GM12878 (cell line): Measurements from ENCODE around the gene KCNJ16. TPM values are rescaled to one million over a fixed set of nuclear protein-coding genes. Genes with fewer than 3 reads are reported as not detected.

ENCODE experiments used
- ATAC-seq: fragments of 200-7000 bp; cut with Tn5 transposase; 3 replicates; pipeline ENCODE4 v1.9.1; 2020; ENCODE audit warnings: mild to moderate bottlenecking, moderate library complexity
- BruUV-seq: library from RNA; stranded (reverse); fragments of 400-500 nt; replicated peaks from 2 replicates; lab custom pipeline; 2021; lab: Mats Ljungman, UMichigan
- CTCF ChIA-PET: fragments of 300-600 bp; sonication (Branson Sonifier 250); formaldehyde crosslinking; extraction: SDS; loops from one replicate; lab custom pipeline; 2021; ENCODE audit warnings: inconsistent platforms; lab: Yijun Ruan, JAX
- POLR2A ChIA-PET: fragments of 350-600 bp; formaldehyde crosslinking; extraction: SDS; loops from one replicate; lab custom pipeline; 2021; ENCODE audit warnings: inconsistent platforms; lab: Charles Lee
- RAD21 ChIA-PET: fragments of 300-600 bp; sonication (Branson Sonifier 250); formaldehyde crosslinking; loops from one replicate; lab custom pipeline; 2023; ENCODE audit warnings: antibody characterized with exemption; ENCODE audit not compliant: unreplicated experiment; lab: Charles Lee
- SMC1A ChIA-PET: fragments of 300-600 bp; sonication (Branson Sonifier 250); formaldehyde crosslinking; loops from one replicate; lab custom pipeline; 2023; ENCODE audit not compliant: unreplicated experiment, uncharacterized antibody; lab: Charles Lee
- DNase-seq: peaks from one replicate; pipeline ENCODE4 v3.0.0-alpha.2; 2011; ENCODE audit warnings: low read depth, low spot score
- FAIRE-seq: peaks from 3 replicates; lab custom pipeline; 2011; peaks lifted over from hg19 to GRCh38; lab: Jason Lieb, UNC
- H2AFZ ChIP-seq: 2 replicates; pipeline ENCODE4 v1.6.0; 2011; ENCODE audit warnings: low read depth, low read length, control low read depth; ENCODE audit not compliant: control insufficient read depth
- H3K27ac ChIP-seq: 2 replicates; pipeline ENCODE4 v1.5.1; 2011; ENCODE audit warnings: control low read depth; ENCODE audit not compliant: control insufficient read depth, insufficient read depth
- H3K27me3 ChIP-seq, 2 experiments: replicated peaks in 1 of 2; 2 replicates each; pipeline versions ENCODE4 v1.6.0 to v1.6.1; 2011; ENCODE audit warnings: low read length in 1 of 2; ENCODE audit not compliant: control insufficient read depth in 2 of 2, insufficient read depth in 2 of 2
- H3K36me3 ChIP-seq, 2 experiments: 2 replicates each; pipeline ENCODE4 v1.5.1; 2011; ENCODE audit warnings: low read length in 1 of 2; ENCODE audit not compliant: control insufficient read depth in 2 of 2, insufficient read depth in 2 of 2
- H3K4me1 ChIP-seq: 2 replicates; pipeline ENCODE4 v1.6.1; 2011; ENCODE audit warnings: mild to moderate bottlenecking, low read length, moderate library complexity, mixed read lengths; ENCODE audit not compliant: control insufficient read depth, insufficient read depth
- H3K4me2 ChIP-seq: 2 replicates; pipeline ENCODE4 v1.6.0; 2011; ENCODE audit warnings: control low read depth; ENCODE audit not compliant: control insufficient read depth, insufficient read depth
- H3K4me3 ChIP-seq: fragments of 200-600 bp; sonication (generic); 2 replicates; pipeline ENCODE4 v1.5.1; 2016
- H3K79me2 ChIP-seq: 2 replicates; pipeline ENCODE4 v1.6.0; 2011; ENCODE audit warnings: low read length; ENCODE audit not compliant: control insufficient read depth, insufficient read depth
- H3K9ac ChIP-seq: 2 replicates; pipeline ENCODE4 v1.8.0; 2011; ENCODE audit warnings: low read length, control low read depth, mixed read lengths; ENCODE audit not compliant: control insufficient read depth, insufficient read depth
- H3K9me3 ChIP-seq: replicated peaks from 3 replicates; pipeline ENCODE4 v1.5.1; 2011; ENCODE audit warnings: mild to moderate bottlenecking, low read length; ENCODE audit not compliant: control insufficient read depth, insufficient read depth
- H4K20me1 ChIP-seq: 2 replicates; pipeline ENCODE4 v1.6.0; 2011; ENCODE audit not compliant: control insufficient read depth, insufficient read depth
- BACH1 ChIP-seq: fragments of 450-650 bp; IDR thresholded peaks from 2 replicates; pipeline ENCODE4 v1.6.1; 2017; ENCODE audit warnings: mild to moderate bottlenecking, borderline replicate concordance
- CHD2 ChIP-seq: IDR thresholded peaks from 2 replicates; pipeline ENCODE4 v1.6.1; 2011; ENCODE audit warnings: low read depth, low read length, improper control_type of control experiment, borderline replicate concordance
- MYC ChIP-seq: IDR thresholded peaks from 2 replicates; pipeline ENCODE4 v1.6.1; 2011; ENCODE audit warnings: mild to moderate bottlenecking, low read length, moderate library complexity, inconsistent platforms; ENCODE audit not compliant: insufficient read depth, insufficient replicate concordance, insufficient read length, severe bottlenecking
- NFYB ChIP-seq: IDR thresholded peaks from 2 replicates; pipeline ENCODE4 v1.6.1; 2011; ENCODE audit warnings: low read depth, mild to moderate bottlenecking, low read length, improper control_type of control experiment, moderate library complexity; ENCODE audit not compliant: insufficient read depth
- YY1 ChIP-seq: IDR thresholded peaks from 2 replicates; pipeline ENCODE4 v1.6.1; 2011; ENCODE audit warnings: low read depth, mild to moderate bottlenecking, low read length
- ZBTB40 ChIP-seq: fragments of 450-650 bp; IDR thresholded peaks from 2 replicates; pipeline ENCODE4 v1.6.1; 2016; ENCODE audit warnings: mild to moderate bottlenecking, moderate library complexity, borderline replicate concordance
- in situ Hi-C: fragments of 300-500 bp; cut with MboI; formaldehyde crosslinking; loops from 9 replicates; pipeline ENCODE4 v1.14.3; 2018; ENCODE audit warnings: mixed read lengths
- intact Hi-C: fragments of 100-400 bp; cut with micrococcal nuclease; formaldehyde crosslinking; loops from one replicate; pipeline ENCODE4 v1.14.2; 2022; ENCODE audit not compliant: unreplicated experiment
- polyA plus RNA-seq, 11 experiments: library from polyadenylated mRNA; depleted of rRNA in 4 of 11; unstranded in 6 of 11; stranded (reverse) in 5 of 11; fragments of >200 nt; fragmentation: Nextera tagmentation in 4 of 11; fragmentation: Illumina TruSeq in 1 of 11; extraction: Ambion mirVana in 4 of 11; extraction: Trizol in 1 of 11; gene quantifications; 1 replicate in 1 of 11; 2 replicates in 10 of 11; pipeline versions ENCODE4 v1.2.1 to v1.2.3, GENCODE V29; 2011 to 2016; ENCODE audit warnings: inconsistent platforms in 2 of 11, missing spikeins in 2 of 11, low read depth in 1 of 11
- total RNA-seq, 4 experiments: library from RNA; depleted of rRNA in 3 of 4; stranded (reverse); fragments of >200 nt in 3 of 4; fragmentation: Illumina TruSeq in 1 of 4; extraction: Trizol in 1 of 4; gene quantifications; 2 replicates each; pipeline versions ENCODE4 v1.2.1 to v1.2.3, GENCODE V29; 2013 to 2021
- TF ChIP-seq, protein P1 (sequence below): IDR thresholded peaks from 2 replicates; pipeline ENCODE4 v1.6.1; 2012; ENCODE audit warnings: low read depth, low read length, improper control_type of control experiment
- TF ChIP-seq, protein P2 (sequence below): IDR thresholded peaks from 2 replicates; pipeline ENCODE4 v1.6.1; 2011; ENCODE audit warnings: borderline replicate concordance, low read depth, mild to moderate bottlenecking, moderate library complexity, mixed read lengths, low read length; ENCODE audit not compliant: insufficient read depth; ENCODE audit errors: extremely low read length
- TF ChIP-seq, protein P3 (sequence below): IDR thresholded peaks from 2 replicates; pipeline ENCODE4 v1.6.1; 2012; ENCODE audit warnings: improper control_type of control experiment, low read depth, low read length; ENCODE audit not compliant: insufficient replicate concordance

Gene KCNJ16
- total and polyA plus RNA-seq, 10 of the 15 experiments (the other 5 are each of a cell fraction or from before 2014, with no cell fraction given) = 0.08 to 0.24 (median 0.20) TPM; not detected in 7

GRCh38 chr17:70183508-70183907 is 108.5 kb downstream of the KCNJ16 start (continued):
- no peak for TF ChIP-seq BACH1
- TF ChIP-seq, protein P1, sequence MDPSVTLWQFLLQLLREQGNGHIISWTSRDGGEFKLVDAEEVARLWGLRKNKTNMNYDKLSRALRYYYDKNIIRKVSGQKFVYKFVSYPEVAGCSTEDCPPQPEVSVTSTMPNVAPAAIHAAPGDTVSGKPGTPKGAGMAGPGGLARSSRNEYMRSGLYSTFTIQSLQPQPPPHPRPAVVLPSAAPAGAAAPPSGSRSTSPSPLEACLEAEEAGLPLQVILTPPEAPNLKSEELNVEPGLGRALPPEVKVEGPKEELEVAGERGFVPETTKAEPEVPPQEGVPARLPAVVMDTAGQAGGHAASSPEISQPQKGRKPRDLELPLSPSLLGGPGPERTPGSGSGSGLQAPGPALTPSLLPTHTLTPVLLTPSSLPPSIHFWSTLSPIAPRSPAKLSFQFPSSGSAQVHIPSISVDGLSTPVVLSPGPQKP = no peak
- TF ChIP-seq YY1 = no peak
- TF ChIP-seq, protein P2, sequence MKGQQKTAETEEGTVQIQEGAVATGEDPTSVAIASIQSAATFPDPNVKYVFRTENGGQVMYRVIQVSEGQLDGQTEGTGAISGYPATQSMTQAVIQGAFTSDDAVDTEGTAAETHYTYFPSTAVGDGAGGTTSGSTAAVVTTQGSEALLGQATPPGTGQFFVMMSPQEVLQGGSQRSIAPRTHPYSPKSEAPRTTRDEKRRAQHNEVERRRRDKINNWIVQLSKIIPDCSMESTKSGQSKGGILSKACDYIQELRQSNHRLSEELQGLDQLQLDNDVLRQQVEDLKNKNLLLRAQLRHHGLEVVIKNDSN = no peak
- no peak for TF ChIP-seq NFYB

DNA sequence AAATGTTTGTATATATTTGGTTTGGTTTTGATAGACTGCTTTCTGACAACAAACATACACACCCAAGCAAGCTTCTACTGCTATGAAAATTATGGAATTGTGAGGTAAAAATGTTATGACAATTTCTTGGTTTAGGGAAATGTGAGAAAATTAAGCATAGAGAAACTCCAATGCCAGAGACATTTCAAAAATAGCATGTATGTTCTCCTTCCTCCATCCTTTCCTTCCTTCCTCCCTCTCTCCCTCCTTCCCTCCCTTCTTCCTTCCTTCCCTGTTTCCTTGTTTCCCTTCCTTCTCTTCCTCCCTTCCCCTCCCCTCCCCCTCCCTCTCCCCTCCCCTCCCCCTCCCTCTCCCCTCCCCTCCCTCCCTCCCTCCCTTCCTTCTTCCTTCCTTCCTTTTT is 109.2 kb downstream of the KCNJ16 start:
- H3K79me2 ChIP-seq = no peaks in the 10 kb centered on the region
- CTCF ChIA-PET = no interaction called here
- no peaks in the 10 kb centered on the region for H3K9me3 ChIP-seq
- DNase-seq (no peak), ATAC-seq (no peak), FAIRE-seq (no peak)
- no peaks in the 10 kb centered on the region for H3K4me1 ChIP-seq
- H4K20me1 ChIP-seq = no peaks in the 10 kb centered on the region
- BruUV-seq = no TSS peak
- no peak overlapping the region for H2AFZ ChIP-seq
- H3K27me3 ChIP-seq = no peaks in the 10 kb centered on the region
- H3K4me2 ChIP-seq = no peak overlapping the region
- no peak overlapping the region for H3K4me3 ChIP-seq
- H3K27ac ChIP-seq = no peak overlapping the region
- in situ Hi-C loops = no loop called here
- RAD21 ChIA-PET = no interaction called here
- SMC1A ChIA-PET = no interaction called here
- POLR2A ChIA-PET = no interaction called here
- no peak overlapping the region for H3K9ac ChIP-seq
- no peaks in the 10 kb centered on the region for H3K36me3 ChIP-seq
- intact Hi-C loops = no loop called here
- TF ChIP-seq CHD2 = no peak
- no peak for TF ChIP-seq ZBTB40
- no peak for TF ChIP-seq MYC
- TF ChIP-seq, protein P3, sequence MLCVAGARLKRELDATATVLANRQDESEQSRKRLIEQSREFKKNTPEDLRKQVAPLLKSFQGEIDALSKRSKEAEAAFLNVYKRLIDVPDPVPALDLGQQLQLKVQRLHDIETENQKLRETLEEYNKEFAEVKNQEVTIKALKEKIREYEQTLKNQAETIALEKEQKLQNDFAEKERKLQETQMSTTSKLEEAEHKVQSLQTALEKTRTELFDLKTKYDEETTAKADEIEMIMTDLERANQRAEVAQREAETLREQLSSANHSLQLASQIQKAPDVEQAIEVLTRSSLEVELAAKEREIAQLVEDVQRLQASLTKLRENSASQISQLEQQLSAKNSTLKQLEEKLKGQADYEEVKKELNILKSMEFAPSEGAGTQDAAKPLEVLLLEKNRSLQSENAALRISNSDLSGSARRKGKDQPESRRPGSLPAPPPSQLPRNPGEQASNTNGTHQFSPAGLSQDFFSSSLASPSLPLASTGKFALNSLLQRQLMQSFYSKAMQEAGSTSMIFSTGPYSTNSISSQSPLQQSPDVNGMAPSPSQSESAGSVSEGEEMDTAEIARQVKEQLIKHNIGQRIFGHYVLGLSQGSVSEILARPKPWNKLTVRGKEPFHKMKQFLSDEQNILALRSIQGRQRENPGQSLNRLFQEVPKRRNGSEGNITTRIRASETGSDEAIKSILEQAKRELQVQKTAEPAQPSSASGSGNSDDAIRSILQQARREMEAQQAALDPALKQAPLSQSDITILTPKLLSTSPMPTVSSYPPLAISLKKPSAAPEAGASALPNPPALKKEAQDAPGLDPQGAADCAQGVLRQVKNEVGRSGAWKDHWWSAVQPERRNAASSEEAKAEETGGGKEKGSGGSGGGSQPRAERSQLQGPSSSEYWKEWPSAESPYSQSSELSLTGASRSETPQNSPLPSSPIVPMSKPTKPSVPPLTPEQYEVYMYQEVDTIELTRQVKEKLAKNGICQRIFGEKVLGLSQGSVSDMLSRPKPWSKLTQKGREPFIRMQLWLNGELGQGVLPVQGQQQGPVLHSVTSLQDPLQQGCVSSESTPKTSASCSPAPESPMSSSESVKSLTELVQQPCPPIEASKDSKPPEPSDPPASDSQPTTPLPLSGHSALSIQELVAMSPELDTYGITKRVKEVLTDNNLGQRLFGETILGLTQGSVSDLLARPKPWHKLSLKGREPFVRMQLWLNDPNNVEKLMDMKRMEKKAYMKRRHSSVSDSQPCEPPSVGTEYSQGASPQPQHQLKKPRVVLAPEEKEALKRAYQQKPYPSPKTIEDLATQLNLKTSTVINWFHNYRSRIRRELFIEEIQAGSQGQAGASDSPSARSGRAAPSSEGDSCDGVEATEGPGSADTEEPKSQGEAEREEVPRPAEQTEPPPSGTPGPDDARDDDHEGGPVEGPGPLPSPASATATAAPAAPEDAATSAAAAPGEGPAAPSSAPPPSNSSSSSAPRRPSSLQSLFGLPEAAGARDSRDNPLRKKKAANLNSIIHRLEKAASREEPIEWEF = no peak
